Measurements from ENCODE around the gene RTRAF. TPM values are rescaled to one million over a fixed set of nuclear protein-coding genes. Genes with fewer than 3 reads are reported as not detected.

Gene RTRAF
- total RNA-seq, 1 experiment from 2014 or later = 190 TPM

DNA sequence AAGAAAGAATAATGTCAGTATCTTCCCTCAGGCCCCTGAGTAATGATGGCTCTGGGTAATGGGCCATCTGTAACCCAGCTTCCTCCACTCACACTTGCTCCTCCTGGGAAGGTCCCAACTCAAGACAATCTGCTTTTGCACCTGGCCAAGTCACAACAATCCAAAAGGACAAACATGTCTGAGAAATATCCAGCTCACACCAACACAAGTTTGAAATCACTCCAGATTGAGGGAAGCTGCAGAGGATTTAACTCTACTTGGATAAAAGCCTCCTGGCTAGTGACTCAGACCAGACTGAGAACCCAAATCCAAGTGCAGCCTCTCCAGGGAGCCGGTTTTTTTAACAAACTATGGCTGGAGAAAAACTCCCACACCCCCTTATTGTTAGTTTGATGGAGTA is 34.2 kb downstream of the RTRAF start:
- CTCF ChIA-PET = no interaction called here
- no TSS peak for BruUV-seq (replicated peaks)

More for the DNA sequence above, 34.2 kb downstream of the RTRAF start:
- H3K4me3 ChIP-seq (replicated peaks in 1 of 2; ENCODE audit: low read depth in 1 of 2, low read length in 2 of 2) = no peak overlapping the region
- intact Hi-C loops (cut with micrococcal nuclease) = no loop called here
- no peaks in the 10 kb centered on the region for H3K79me2 ChIP-seq (ENCODE audit: insufficient read depth, low read length)
- RAD21 ChIA-PET (ENCODE audit: low non-redundant PET in 1 of 2, low total read pairs in 2 of 2, uncharacterized antibody in 2 of 2, unreplicated experiment in 2 of 2) = no interaction called here
- no peaks in the 10 kb centered on the region for H4K20me1 ChIP-seq (ENCODE audit: insufficient read depth)
- no peaks in the 10 kb centered on the region for H3K27me3 ChIP-seq (ENCODE audit: insufficient read depth, low read length)
- H3K36me3 ChIP-seq (ENCODE audit: control insufficient read depth in 1 of 2, insufficient read depth in 2 of 2, low read length in 2 of 2) = no peaks in the 10 kb centered on the region
- DNase-seq (ENCODE audit: low read depth, low spot score) (no peak), ATAC-seq (no peak)
- no peaks in the 10 kb centered on the region for H3K9me3 ChIP-seq (ENCODE audit: control insufficient read depth in 1 of 2, insufficient read depth in 1 of 2, low read depth in 1 of 2, low read length in 2 of 2)
- H3K9ac ChIP-seq (ENCODE audit: low read length) = no peak overlapping the region
- no peak overlapping the region for H3K4me2 ChIP-seq (ENCODE audit: low read length)
- H3K4me1 ChIP-seq (ENCODE audit: control insufficient read depth in 1 of 2, insufficient read depth in 2 of 2, low read length in 2 of 2) = no peaks in the 10 kb centered on the region
- no peaks in the 10 kb centered on the region for H3K9me2 ChIP-seq (ENCODE audit: insufficient read depth)
- POLR2A ChIA-PET = no interaction called here
- TF ChIP-seq JUND (IDR thresholded peaks at IDR 0.05) = no peak
- TF ChIP-seq ZFX (IDR thresholded peaks at IDR 0.05) = no peak
- TF ChIP-seq, protein P1, sequence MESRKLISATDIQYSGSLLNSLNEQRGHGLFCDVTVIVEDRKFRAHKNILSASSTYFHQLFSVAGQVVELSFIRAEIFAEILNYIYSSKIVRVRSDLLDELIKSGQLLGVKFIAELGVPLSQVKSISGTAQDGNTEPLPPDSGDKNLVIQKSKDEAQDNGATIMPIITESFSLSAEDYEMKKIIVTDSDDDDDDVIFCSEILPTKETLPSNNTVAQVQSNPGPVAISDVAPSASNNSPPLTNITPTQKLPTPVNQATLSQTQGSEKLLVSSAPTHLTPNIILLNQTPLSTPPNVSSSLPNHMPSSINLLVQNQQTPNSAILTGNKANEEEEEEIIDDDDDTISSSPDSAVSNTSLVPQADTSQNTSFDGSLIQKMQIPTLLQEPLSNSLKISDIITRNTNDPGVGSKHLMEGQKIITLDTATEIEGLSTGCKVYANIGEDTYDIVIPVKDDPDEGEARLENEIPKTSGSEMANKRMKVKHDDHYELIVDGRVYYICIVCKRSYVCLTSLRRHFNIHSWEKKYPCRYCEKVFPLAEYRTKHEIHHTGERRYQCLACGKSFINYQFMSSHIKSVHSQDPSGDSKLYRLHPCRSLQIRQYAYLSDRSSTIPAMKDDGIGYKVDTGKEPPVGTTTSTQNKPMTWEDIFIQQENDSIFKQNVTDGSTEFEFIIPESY (IDR thresholded peaks at IDR 0.05; ENCODE audit: extremely low read depth, insufficient replicate concordance, low read length) = no peak
- TF ChIP-seq CTCF (IDR thresholded peaks at IDR 0.05 in 2 of 3, conservative IDR thresholded peaks at IDR 0.05 in 1 of 3; ENCODE audit: borderline replicate concordance in 1 of 3, insufficient read depth in 1 of 3, low read depth in 2 of 3, low read length in 2 of 3) = no peak
- no peak for TF ChIP-seq SRF (IDR thresholded peaks at IDR 0.05; ENCODE audit: low read depth)
- TF ChIP-seq ATF3 (IDR thresholded peaks at IDR 0.05) = no peak
- no peak for TF ChIP-seq CEBPB (IDR thresholded peaks at IDR 0.05; ENCODE audit: low read depth)
- TF ChIP-seq EGR1 (IDR thresholded peaks at IDR 0.05; ENCODE audit: low read depth) = no peak
- no peak for TF ChIP-seq SP1 (IDR thresholded peaks at IDR 0.05; ENCODE audit: low read depth)
- TF ChIP-seq ELF1 (IDR thresholded peaks at IDR 0.05; ENCODE audit: borderline replicate concordance, low read depth) = no peak
- TF ChIP-seq POLR2AphosphoS5 (IDR thresholded peaks at IDR 0.05; ENCODE audit: low read depth, low read length) = no peak
- no peak for TF ChIP-seq SIN3A (IDR thresholded peaks at IDR 0.05; ENCODE audit: low read depth)
- no peak overlapping the region for H3K27ac ChIP-seq (ENCODE audit: low read depth, low read length)
- H2AFZ ChIP-seq (ENCODE audit: low read depth, low read length, poor library complexity, severe bottlenecking) = no peak overlapping the region

Measured in HCT116 (cell line).